HG02763 (cell line): ENCODE results near the gene SYT3.

ENCODE experiments used
- ATAC-seq: cut with Tn5 transposase; IDR thresholded peaks from one replicate; pipeline ENCODE4 v1.9.1; 2021; ENCODE audit warnings: mild to moderate bottlenecking, moderate library complexity; ENCODE audit not compliant: unreplicated experiment

SYT3 gene

DNA sequence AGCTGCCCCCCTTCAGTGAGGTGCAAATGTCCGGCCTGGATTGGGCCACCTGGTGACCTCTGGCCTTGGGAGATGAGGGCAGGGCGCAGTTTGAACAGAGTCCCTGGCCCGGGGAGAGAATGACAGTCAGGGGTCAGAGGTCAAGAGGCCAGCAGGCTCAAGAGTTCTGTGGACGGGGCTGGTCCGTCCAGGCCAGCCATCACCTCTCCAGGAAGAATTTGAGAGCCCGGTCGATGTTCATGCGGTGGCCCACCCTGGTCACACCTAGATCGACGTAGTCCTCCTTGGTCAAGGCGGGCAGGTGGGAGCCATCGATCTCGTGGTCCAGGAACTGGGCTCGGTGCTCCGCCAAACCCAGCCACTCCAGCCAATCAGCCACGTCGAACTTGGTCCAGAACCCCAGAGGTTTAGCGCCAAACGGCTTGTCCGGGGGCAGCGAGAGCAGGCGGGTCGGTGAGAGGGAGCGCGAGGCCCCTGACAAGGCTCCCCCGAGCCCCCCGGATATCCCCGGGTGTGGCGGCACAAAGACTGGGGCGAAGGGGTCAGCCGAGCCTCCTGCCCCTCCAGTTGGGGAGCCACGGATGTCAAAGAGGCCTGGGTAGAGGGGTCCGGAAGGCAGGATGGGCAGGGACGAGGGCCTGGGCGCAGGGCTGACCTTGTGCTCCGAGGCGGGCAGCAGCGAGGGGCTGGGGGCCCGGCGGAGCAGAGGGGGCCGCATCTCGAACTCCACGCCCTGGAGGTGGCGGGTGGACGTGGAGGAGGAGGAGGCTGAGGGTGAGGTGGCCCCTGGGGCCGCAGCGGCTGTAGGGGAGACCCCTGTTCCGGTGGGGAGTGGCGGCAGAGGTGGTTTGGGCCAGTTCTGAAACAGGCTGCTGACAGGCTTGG, 22.3 kb upstream of the SYT3 start:
- no peak for ATAC-seq

DNA sequence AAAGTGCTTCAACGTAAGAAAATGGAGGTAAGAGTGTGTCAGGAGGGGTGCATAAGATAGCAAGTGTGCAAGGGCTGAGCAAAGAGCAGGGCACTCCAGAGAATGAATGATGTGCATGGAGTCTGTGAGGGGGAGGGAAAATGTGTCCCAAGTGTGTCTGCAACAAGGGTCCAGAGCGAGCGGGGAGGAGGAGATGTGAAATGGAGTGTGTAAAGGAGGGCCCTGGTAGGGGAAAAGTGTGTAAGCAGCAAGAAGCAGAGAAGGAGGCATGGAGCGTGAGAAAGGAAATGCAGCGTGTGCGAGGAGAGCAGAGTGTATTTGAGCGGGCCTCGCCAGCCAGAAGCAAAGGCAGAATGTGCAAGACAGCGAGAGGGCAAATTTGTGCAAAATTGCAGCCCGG, 21.3 kb upstream of the SYT3 start:
- ATAC-seq, result no peak

DNA sequence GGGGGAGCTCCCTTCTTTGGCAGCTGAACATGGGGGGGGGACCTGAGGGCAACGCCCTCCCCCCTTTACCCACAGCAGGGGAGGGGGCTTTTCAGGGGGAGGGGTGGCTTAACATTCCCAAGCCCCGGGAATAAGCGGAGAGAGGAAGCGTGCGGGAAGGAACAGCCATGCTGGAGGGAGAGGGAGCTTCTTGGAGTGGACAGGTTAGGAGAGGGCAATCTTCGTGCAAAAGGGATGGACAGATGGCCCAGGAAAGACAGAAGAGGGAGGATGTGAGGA, 20.3 kb upstream of the SYT3 start:
- no peak for ATAC-seq

DNA sequence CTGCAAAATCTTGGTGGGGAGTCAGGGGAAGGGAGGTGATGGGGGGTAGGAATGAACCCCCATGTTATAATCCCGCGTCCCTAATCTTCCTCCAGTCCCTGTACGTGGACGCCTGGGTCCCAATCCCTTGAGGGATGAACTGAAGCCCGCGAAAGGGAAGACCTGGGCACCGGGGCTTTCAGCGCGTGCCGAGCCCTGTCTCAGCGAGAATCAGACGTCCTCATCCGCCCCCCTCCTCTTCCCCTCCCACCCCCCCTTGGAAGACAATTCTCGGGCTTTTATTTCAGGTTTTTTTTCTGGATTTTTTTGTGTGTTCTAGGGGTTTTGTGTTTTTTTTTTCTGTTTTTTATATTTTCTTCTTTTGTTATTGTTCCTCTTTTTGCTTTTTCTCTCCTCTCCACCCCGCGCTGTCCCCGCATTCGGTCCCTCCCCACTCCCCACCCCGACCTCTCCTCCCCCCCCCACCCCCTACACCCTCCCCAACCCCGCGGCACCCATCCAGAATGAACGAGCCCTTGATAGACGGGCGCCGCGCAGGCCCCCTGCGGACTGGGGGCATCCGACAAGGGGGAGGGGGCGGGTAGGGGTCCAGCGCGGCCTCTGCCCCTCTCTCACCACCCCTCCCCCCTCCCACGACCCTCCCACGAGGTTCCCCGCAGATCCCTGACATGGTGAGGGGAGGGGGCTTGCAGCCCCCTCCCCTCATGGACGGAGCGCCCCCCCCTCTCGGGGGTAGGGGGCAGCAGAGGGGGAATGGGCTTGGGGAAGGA, 19.8 kb upstream of the SYT3 start:
- no peak for ATAC-seq

DNA sequence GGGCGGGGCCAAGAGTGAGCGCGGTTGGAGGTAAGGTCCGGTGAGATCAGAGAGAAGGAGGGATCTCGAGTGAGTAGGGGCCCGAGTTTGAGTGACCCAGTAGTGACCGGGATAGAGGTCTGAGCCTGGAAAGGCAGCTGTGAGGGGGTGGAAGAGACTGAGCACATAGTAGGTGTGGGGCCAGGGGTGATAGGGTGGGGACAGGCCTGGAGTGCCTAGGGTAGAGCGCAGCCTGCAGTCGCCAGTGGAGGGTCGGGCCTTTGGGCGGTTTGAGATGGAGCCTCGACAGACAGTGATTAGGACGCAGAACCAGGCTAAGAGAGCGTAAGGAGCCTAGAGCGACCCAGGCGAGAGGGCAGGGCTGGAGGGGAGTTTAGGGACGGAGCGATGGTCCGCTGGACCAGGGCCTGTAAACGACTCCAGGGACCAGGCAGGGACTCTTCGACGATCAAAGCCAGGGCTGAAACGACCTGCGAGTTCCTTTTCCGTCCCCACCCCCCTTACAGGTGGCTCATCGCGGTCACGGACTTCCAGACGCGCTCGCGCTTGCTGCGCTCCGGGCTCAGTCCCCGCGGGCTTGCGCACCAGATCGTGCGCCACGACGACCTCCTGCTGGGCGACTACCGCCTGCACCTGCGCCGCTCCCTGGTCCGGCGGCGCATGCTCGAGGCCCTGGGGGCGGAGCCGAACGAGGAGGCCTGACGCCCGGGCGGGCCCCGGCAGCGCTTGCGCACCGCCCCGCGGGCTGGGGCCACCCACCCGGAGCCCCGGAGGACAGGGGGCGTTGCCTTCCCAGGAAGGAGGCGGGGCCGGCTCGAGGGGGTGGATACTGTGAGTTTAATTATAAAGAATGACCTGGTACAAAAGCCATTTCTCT, 19.0 kb upstream of the SYT3 start:
- no peak for ATAC-seq

DNA sequence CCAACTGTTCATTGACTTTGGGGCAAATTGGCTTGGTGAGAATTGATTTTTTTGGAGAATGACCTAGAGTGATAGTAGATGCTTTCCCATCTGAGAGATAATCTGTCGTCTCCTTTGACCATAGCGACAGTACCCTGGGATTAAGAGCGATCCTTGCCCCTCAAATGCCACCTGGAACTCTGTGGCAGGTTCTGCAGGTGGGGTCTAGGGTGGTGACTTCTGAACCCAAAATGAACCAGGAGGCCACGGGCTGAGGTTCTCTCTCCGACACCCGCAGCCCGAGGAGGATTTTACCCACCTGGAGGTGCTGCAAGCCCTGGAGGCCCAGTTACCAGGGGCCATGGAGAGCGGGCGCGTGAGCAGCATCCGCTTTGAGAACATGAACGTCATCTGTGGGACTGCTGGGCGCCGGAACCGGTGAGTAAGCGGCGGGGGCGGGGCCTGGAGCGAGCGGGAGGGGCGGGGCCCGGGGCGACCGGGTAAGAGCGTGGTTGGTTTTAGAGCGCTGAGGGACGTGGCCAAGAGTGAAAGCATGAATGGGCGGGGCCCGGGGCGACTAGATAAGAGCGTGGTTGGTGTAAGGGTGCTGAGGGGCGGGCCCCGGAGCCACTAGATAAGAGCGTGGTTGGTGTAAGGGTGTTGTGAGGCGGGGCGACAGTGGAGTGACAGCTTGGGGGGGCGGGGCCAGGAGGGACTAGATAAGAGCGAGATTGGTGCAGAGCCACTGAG, 18.2 kb upstream of the SYT3 start:
- no peak for ATAC-seq

DNA sequence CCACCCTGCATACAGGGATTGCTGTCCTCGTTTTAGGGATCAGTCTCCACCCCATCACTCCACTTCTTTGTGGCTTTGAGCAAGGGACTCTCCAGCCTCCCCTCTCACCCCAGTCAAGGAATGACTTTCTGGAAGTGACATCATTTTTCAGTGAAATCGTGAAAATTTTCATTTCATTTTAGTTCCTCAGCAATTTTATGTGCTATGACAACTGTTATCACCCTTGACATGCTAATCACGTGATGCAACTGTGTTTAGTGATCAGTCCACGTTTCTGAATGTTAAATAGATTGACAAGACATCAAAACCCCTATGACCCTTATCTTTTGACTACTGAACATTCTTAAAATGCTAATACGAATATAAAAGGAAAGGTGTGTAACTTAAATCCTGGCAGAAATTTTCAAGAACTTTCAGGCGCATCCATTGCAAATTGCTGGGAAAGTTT, 17.6 kb upstream of the SYT3 start:
- ATAC-seq, result no peak

DNA sequence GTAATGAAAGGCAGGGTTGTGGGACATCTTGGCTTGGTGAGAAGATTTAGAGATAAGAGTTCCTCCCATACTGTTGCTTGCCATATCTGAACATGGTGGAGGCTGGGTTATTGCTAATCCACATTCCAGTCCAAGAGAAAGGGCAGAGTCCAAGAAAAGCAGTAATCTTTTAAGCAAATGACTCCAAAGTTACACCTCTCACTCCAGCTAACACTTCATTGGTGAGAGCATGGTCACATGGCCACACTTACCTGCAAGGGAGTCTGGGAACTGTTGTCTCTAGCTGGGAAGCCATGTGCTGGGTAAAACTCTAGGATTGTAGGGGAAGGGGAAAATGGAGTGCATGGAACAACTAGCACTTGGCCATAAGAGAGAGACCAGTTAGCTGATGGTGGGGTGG, 15.2 kb upstream of the SYT3 start:
- no peak for ATAC-seq

DNA sequence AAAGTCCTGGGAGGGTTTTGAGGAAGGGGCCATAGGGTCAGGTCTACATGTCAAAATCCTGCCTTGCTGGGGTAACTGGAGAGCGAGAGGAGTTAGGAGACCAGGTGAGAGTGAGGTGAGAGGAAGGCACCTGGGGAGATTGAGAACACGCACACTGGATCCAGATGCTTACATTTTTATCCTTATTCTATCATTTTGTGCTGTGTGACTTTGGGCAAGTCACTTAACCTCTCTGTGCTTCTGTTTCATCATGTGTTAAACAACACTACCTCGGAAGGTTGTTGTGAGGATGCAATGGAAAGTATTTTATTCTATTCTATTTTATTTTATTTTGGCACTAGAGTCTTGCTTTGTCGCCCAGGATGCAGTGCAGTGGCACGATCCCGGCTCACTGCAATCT, 13.0 kb upstream of the SYT3 start:
- no peak for ATAC-seq

DNA sequence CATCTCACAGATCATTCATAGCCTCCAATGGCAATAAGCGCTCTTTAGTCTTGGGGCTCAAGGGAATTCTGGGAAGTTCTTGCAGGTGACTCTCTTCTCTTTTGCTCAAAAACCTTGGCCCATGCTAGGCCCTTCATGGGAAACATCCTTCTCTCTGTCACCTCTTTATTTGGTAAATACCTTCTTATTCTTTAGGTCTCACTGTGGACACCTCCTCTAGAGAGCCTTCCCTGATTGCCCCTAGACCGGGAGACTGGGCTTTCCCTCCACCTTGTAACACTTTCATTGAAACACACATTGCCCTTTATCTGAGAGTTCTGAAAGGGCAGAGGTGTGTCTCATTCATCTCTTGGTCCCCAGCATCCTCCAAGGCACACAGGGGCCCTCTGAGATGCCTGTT, 11.5 kb upstream of the SYT3 start:
- ATAC-seq, result no peak

DNA sequence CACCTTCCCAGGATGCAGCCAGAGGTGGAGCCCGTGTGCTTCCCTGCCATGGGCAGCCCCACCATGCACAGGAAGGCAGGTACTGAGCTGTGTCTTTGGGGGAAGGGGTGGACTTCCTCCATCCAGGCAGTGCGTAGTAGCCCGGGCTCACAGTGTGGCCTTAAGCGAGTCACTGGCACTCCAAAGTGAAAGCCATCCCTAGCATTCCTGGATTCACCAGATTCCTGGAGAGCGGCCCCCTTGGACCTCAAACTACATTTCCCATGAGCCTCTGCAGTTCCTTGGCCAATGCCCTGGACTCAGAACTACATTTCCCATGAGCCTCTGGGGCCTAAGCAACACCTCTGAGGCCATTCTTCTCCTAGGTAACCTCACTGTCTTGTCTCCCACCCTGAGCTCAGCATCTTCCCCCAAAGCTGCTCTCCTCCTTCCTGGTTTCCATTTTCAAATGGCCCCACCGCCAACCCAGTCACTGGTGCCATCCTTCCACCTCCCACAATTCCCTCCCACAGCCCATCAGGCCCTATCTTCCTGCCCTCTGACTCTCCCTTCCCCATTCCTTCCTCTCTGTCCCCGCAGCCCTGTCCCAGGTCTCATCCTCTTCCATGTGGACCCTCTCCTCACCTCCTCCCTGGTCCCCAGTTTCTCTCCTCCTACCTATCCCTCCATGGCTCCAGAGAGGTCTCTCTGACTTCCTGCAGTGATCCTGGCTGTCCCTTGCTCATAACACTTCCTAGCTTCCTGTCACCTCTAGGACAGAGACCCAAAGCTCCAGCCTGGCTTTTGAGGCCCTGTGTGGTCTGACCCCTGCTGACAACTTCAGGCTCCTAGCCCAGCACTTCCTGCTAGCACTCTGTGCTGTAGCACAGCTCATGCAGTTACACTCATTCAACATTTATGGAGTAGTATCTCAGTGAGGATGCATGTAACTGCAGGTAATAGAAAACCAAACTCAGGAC, 10.0 kb upstream of the SYT3 start, which contains the start of gene C19orf81:
Gene C19orf81 (plus strand): TSS at position 13 of the 959 bp plus-strand sequence. CDS start 0 bp downstream, at position 13.
- ATAC-seq, result no peak

DNA sequence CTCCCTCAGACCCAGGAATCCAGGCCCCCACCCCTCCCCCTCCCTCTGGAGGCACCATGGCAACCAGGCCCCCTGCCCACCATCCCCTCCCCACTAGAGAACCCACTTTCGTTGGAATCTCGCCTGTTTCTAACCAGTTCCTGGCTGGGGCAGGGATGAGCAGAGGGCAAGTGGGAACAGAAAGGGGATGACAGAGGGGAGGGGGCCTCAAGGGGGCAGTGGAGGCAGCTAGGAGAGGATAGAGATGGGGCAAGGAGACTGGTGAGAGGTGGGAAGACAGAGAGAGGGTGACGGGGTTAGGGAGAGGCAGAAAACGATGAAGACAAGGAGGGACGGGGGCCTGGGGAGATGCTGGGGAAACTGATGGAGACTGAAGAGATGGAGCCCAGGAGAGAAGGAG, 9.0 kb upstream of the SYT3 start:
- ATAC-seq, result no peak

DNA sequence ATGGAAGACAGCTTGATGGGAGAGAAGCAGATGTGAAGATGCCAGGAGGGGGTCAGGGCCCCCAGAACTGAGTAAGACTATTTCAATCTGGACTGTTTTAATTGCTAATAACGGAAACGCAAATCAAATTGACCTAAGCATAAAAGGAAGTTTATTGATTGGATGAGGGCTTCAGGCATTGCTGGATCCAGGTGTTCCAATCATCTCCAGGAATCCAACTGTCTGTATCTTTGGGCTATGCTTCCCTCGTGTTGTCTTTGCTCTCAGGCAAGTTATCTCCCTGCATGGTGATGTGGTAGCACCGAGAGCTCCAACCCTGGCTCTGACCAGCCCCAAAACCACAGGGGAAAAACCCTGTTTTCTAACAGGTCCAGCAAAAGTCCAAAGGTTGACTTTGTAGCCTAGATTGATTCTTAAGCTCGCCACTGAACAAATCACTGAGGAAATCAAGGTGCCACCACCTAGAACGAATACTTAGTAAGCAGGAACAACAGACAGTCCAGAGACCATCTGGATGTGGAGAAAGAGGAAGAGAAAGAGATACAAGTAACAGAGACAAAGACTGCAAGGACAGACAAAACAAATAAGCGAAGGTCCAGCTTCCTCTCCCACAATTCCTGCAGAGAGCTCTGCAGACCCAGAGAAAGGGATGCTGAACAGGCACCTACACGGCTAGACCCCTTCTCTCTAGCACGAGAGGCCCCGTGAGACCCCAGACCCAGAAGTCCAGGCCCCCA, 8.4 kb upstream of the SYT3 start:
- no peak for ATAC-seq

DNA sequence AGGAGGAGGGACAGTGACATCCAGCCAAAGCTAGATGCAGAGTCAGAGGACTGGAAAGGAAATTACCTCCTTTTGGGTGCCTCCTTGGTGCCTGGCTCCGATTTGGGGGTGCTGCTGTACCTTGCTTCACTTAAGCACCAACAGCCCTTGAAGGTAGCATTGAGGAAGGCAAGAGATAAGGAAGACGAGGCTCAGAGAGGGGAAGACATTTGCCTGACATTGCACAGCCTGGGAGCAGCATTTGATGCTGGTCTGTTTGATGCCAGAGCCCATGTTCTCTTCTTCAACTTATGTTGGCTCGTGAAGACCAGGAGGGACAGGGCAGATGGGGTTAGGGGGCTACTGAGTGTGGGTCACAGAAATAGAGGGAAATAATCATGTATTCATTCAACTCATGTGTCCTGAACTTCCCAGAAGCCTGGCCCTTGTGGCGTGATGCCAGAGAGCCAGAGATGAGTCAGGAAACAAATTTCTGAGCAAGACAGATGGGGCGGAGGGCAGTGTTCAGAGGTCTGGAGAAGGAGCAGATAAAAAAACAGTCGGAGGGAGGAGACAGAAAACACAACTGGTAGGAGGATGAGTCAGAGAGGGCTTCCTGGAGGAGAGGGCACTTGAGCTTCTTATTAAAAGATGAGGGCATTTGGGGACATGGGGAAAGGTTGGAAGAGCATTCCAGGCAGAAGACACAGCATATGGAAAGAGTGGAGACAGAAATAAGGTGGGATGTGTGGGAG, 6.6 kb upstream of the SYT3 start:
- no peak for ATAC-seq

DNA sequence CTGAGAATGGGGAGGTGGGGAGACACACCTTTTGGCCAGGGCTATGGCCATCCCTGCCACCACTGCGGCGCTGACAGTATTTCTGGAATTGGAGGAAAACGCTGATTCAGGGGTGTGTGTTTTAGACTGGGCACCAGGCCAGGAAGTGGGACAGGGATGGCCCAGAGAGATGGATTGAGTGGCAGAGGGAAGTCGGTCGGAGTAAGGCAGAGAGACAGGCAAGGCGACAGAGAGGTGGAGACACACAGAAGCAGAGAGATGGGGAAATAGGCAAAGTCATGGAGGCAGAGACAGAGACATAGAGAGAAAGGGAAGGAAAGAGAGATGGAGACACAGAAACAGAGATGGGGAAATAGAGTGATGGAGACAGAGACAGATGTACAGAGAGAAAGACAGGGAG, 5.4 kb upstream of the SYT3 start:
- ATAC-seq, result no peak

DNA sequence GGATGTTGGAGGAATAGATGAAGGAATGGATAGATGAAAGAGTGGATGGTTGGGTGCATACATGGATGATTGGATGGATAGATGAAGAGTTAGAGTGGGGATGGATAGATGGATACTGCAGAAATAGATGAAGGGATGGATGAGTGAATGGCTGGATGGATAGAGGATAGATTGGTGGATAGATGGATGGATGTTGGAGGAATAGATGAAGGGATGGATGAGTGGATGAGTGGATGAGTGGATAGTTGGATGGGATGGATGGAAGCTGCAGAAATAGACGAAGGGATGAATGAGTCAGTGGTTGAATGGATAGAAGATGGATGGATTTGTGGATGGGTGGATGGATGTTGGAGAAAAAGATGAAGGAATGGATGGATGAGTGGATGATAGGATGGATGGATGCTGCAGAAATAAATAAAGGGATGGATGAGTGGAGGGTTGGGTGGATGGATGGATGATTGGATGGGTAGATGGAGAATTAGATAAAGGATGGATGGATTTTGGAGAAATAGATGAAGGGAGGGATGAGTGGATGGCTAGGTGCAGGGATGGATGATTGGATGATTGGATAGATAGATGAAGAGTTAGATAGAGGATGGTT, 4.7 kb upstream of the SYT3 start:
- ATAC-seq, result no peak

DNA sequence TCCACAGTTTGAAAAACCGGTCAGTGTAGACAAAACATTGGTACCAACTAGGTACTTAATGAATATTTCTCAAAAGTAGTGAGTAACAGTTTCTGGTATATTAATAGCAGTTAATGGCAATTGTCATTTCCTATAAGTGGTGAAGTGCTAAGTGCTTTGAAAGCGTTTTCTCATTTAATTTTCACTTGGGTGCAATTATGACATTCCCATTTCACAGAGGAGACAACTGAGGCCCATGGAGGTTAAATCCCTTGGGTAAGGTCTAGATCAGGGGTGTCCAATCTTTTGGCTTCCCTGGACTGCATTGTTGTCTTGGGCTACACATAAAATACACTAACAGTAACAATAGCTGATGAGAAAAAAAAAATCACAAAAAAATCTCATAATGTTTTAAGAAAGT, 687 bp upstream of the SYT3 start:
- ATAC-seq, result no peak

DNA sequence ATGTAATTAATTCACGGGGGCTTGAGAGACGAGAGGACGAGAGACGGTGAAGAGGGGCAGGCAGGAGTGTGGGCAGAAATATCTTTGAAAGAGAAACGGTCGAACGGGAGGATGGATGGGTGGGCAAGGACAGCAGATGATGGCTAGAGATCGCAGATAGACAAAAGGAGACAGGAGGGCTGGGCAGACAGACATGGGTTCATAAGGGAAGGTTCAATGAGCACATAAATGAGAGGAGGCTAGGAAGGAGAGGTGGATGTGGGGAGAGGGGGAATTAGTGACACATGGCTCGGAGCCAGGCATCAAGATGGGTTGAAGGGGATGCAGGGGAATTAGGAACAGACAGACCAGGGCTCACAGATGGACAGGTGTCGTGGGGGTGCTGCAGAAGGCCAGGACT, 1.1 kb downstream of the SYT3 start:
- ATAC-seq, result no peak
